GM12874 (cell line): ENCODE results near the gene NMNAT1.

ENCODE experiments used
- CTCF ChIP-seq: IDR thresholded peaks from 2 replicates; pipeline ENCODE4 v1.5.1; 2011; ENCODE audit warnings: low read depth, mild to moderate bottlenecking, control low read depth, low read length, moderate library complexity; ENCODE audit not compliant: insufficient read depth

The NMNAT1 gene

GRCh38 chr1:10001016-10001665 lies 57.9 kb downstream of the NMNAT1 start:
- no peak for TF ChIP-seq CTCF

- no peak for TF ChIP-seq CTCF
Observed at GRCh38 chr1:10007169-10007568, 63.9 kb downstream of the NMNAT1 start.

GRCh38 chr1:10014016-10014415 lies 70.7 kb downstream of the NMNAT1 start:
- TF ChIP-seq CTCF = no peak

- TF ChIP-seq CTCF = no peak
Observed at GRCh38 chr1:10019561-10019960, 76.3 kb downstream of the NMNAT1 start.

GRCh38 chr1:10020086-10020485 lies 76.8 kb downstream of the NMNAT1 start:
- TF ChIP-seq CTCF = no peak

GRCh38 chr1:10022656-10023055 lies 79.4 kb downstream of the NMNAT1 start:
- no peak for TF ChIP-seq CTCF

- no peak for TF ChIP-seq CTCF
Observed at GRCh38 chr1:10025354-10025753, 82.1 kb downstream of the NMNAT1 start.
